ENCODE measurements around the gene KSR1.

The KSR1 gene

DNA sequence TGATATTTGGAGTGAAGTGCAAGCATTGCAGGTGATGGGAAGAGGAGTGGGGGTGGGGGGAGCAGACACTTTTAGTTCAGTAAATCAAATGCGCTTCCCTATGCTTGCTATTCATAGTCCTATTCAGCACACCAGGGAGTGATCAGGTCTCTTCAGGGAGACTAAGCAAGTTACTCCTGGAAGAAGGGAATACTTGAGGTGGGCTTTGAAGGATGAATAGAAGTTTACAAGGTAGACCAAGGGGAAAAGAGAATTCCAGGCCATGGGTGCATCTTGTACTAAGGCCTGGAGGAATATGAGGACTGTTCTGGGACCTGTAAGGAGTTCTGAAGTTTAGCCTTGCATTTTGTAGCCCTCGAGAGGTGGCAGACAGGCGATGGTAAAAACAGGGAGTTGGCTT, 134.6 kb downstream of the KSR1 start:
- no peak for DNase-seq (ENCODE audit: low read depth)

DNA sequence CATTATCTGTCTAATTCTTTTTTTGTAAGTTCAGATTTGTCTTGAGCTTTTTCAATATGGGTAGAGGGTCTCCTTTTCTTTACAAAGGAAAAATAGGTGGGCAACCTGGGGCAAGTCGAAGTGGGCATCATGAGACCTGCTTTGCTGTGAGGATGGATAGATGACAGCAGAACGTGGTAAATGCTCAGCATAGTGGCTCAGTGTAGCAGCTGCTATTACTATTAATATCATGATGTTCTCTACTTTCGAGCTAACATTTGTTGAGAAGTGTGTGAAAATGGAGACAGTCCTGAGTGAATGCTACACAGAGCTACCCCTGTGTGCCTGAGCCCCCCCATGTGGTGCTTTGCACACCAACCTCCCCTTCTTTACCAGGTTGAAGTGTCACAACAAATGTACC, 135.7 kb downstream of the KSR1 start:
- no peak for DNase-seq (ENCODE audit: low read depth)

DNA sequence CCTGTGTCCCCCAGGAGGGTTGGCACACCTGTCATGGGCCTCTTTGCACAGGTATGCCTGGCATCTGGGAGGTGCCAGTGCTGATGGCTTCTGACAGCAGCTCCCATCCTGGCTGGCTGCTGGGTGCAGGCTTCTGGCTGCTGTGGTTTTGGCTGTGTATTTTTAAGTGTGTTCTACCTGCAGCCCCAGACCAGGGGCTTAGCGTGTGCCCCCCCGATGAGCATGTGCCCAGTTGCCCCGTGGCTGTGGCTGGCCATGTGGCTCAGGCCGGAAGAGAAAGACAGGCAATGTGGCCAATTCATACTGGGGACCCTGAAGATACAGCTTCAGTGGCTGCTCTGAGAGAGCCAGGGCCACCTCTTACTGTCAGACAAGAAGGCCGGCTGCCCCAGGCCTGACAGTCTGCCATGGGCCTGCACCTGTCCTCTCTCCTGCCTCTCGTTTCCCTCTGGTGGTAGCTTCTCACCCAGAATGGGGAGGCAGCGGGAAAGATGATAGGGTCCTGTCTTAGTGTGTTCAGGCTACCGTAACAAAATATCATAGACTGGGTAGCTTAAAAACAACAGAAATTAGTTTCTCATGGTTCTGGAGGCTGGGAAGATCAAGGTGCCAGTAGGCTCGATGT, 137.1 kb downstream of the KSR1 start:
- no peak for DNase-seq (ENCODE audit: low read depth)

DNA sequence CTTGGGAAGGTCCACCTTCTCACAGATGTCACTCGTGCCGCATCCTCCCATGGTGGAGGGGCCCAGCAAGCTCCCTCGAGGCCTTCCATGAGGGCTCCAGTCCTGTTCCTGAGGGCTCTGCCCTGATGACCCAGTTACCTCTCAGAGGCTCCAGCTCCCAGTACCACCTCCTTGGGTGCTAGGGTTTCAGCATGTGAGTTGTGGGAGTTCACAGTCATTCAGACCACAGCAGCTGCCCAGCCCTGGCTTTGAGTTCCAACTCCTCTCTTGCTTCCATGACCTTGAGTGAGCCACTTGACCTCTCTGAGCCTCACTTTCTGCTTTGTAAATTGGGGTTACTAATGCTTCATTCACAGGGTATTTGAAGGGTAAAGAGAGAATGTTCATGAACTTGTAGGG, 137.6 kb downstream of the KSR1 start:
- DNase-seq (ENCODE audit: low read depth), result no peak

DNA sequence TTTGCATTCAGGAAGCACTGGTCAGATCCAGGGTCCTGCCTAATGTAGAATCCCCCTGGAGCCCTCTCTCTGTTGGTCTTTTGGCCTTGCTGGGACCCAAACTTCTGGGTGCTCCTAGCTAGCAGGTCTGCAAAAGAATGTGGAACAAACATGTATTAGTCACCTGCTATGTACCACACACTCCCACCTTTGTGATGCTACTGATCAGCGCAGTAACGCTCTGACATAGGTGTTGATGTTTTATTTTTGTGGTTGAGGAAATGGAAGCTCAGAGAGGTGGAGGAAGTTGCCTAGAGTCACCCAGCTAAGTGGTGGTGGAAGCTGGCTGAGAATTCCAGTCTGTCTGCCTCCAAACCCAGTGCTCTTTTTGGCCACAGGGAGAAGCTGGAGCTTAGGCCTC, 139.0 kb downstream of the KSR1 start:
- DNase-seq (ENCODE audit: low read depth), result no peak

DNA sequence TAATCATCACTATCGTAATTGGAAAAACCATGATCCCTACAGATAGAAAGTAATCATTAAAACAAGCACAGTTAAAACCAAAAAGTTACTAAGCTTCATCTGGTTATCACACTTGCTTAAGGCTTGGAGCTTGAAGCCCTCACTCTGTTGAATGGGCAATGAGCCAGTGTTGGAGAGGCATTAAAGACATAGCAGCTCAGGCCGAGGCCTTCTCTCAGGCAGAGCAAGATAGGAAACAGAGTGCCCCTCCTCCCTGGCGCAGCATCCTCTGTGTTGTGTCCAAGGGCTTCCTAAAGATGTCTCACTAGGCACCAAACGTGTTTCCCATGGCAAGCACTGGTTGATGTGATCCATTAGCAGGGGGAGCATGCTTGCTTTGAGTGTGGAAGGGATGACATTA, 139.8 kb downstream of the KSR1 start:
- DNase-seq (ENCODE audit: low read depth), result no peak

DNA sequence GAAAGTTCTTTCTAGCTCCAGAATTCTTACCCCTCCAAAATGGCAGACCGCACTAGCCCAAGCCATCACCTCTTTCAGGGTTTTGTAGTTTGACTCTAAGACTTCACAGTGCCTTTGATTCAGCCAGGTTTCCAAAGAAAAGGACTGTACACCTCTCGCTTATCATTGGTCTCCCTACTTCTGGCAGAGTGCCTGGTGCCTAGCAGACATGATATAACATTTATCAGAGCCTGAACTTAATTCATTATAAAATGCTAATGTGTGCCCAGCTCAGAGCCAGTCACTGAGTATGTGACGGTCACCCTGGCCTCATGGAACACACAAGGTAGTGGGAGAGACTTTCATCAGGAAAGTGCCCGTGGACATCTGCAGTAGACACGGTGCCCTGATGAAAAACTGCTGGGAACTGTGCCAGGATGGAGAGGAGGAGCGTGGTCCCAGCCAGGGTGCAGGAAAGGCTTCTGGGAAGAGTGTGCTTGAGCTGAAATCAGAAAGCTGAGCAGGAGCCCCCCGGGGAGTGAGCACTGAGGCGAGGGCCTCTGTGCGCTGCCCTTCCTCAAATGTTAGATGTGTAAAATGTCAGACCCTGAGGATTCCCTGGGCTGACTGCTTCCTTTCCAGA, 140.4 kb downstream of the KSR1 start:
- no peak for DNase-seq (ENCODE audit: low read depth)

DNA sequence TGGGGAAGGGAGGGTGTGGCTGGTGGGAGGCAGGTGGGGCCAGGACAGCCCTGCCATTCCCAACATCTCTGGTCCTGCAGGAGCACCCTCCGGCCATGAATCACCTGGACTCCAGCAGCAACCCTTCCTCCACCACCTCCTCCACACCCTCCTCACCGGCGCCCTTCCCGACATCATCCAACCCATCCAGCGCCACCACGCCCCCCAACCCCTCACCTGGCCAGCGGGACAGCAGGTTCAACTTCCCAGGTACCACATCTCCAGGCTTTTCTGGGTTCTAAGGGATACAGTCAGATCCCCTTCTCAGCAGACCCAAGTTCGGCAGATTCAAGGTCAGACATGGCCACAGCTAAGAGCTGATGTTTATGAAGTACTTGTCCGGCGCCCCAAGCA, 140.9 kb downstream of the KSR1 start:
- no peak for DNase-seq (ENCODE audit: low read depth)

DNA sequence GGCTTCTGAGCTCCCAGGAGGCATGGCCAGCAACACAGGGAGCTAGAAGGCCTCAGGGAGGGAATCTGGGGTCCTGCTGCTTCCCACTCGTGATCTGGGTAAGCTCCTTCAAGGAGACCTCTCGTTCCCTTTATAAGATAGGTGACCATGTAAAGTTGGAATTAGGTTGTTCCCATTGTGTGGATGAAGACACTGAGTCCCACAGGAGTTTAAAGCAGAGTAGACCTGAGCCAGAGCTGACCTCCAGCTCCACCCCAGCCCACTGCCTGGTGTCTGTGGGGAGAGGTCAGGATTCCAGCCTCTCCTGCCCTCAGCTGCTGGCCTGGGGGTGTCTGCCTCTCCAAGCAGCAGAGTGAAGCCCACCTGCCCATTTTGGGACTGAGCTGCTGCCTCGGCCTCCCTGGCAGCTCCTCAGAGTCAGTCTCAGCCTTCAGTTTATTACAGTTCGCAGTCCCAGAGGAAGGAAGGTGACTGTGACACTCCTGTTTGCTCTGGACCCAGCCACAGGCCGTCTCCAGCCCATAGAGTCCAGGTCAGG, 141.6 kb downstream of the KSR1 start:
- no peak for DNase-seq (ENCODE audit: low read depth)

DNA sequence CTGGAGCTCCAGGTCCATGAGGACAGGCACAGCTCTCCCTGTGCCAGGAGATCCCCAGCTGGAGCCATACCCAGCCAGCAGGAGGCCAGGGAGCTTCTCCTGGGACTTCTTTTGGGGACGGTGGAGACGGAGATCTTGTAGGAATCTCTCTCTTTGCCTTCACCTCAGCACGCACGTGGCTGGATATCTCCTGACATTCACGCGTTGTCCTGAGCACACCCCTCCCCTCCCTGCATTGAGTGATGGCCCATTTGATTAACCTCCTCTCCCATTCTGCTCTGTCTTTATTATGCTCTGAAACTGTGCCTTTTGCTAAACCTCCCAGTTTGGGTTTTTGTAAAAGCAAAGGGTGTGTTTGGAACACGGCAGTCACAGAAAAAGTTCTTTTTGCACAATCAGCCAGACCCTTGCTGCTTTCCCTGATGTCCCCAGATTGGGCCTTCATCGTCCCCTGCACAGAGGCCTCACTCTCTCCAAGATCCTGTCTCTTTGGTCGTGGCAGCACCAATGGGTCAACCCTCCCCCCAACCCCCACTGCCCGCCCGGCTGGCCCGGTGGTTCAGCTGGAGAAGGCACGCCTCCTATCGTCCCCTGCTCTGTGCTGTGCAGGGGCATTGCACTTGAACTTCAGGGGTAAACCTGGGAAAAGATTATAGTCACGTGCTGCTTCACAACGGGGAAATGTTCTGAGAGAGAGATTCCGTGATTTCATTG, 142.2 kb downstream of the KSR1 start:
- no peak for DNase-seq (ENCODE audit: low read depth)

DNA sequence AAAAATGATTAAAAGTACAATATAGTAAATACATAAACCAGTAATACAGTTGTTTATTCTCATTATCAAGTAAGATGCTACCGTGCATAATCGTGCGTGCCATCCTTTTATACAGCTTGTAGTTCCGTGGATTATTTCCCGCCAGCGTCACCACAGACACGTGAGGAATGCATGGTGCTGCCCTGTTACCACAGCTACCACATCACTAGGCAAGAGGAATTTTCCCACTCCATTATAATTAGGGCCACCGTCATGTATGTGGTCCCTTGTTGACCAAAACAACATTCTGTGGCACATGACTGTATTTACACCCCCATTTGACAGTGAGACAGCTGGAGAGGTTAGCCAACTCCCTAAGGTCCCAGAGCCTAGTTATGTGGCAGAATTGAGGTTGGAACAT, 144.2 kb downstream of the KSR1 start:
- no peak for DNase-seq (ENCODE audit: low read depth)

DNA sequence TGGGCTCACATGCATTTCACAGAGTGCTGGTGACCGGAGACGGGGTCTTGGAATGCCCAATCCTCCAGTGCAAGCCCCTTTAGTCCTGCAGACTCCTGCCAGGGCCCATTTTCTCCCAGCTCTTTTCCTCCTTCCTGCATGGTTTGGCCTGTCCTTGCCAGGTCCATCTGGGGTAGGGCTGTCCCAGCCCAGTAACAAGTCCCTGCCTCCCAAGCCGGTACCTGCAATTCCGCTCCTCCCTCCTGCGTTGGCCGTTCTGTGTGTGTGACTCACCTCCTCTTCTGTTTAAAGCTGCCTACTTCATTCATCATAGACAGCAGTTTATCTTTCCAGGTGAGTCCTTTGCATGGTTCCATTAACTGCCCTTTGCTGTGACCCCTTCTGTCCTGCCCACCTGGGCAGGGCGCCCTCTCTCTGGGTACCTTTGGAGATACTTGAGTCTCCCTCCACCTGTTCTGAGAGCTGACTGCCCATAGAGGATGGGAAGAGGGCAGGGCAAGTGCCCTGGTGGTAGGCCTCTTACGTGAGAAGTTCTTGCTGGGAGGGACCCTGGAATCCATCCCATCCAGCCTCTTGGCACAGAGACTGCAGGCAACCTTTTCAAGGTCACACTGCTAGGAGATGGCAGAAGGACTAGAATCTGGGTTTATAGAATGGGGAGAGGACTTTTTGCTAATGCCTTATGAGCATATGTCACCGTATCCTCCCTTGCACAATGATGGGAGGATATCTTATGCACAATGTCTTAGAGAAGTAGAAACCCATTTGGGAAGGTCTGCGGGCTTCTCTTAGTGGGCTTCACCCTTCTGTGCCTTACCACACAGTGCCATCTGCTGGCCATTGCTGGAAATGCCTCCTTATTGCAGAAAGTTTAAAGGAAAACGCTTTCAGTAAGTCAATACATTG, 145.1 kb downstream of the KSR1 start:
- DNase-seq (ENCODE audit: low read depth), result peak; percentile 68

DNA sequence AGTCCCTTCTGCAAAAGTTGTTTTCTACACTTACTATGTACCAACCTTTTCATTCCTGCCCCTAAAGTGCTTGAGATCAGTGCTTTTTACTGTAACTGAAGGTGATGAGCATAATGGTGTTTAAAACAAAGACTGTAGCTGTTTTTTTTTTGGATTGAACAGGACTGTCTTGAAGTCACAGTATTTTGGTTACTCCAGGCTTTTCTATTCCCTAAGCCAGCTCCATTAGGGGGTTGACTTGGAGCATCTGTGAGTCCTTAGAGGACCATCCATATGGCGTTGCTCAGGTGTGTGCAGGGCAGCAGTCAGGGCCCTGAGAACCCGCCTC, 145.7 kb downstream of the KSR1 start:
- DNase-seq (ENCODE audit: low read depth), result no peak

DNA sequence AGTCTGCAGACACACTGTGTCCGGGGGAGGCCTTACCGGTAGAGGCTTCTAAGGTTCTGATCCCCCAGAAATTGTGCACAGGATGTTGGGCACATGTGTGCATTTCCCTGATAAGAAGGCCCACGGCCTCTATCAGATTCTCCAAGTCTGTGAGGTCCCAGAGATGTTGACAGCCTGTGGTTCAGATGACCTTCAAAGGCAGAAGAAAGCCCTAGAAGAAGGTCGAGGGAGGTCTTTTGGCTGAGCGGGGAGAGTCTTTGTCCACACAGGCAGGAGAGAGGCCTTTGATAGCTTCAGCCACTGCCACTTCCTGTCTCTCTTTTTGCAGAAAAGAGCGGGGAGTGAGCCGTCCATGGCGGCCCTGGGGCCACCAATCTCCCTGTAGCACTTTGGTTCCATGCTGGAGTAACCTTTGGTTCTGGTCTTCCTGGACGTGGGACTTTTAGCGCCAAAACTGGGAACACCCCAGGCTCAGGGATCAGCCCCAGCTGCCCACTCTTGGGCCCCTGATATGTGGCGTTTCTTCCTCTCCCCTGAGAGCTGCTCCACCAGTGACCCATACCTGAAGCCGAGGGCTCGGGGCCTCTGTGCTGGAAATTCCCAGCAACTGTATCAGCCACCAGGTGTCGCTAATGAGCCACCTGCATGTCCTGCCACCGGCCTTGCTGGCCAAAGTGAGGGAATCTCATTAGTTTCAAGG, 146.6 kb downstream of the KSR1 start:
- peak; percentile 66 for DNase-seq (ENCODE audit: low read depth)

DNA sequence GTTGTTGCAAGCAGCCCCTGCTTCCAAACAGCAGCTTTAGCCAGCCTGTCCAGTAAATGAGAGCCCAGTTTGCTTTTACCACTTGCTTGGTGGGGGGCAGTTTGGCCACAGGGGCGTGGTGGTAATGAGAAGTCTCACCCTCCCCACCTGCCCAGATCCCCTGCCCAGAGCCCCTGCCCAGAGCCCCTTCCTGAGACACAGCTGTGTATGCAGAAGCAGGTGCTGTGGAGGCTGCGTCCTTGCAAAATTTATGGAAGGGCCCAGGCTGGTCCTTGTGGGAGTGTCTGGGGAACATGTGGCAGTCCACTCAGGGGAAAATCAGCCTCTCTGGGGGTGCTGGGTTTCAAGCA, 147.1 kb downstream of the KSR1 start:
- DNase-seq (ENCODE audit: low read depth), result no peak

DNA sequence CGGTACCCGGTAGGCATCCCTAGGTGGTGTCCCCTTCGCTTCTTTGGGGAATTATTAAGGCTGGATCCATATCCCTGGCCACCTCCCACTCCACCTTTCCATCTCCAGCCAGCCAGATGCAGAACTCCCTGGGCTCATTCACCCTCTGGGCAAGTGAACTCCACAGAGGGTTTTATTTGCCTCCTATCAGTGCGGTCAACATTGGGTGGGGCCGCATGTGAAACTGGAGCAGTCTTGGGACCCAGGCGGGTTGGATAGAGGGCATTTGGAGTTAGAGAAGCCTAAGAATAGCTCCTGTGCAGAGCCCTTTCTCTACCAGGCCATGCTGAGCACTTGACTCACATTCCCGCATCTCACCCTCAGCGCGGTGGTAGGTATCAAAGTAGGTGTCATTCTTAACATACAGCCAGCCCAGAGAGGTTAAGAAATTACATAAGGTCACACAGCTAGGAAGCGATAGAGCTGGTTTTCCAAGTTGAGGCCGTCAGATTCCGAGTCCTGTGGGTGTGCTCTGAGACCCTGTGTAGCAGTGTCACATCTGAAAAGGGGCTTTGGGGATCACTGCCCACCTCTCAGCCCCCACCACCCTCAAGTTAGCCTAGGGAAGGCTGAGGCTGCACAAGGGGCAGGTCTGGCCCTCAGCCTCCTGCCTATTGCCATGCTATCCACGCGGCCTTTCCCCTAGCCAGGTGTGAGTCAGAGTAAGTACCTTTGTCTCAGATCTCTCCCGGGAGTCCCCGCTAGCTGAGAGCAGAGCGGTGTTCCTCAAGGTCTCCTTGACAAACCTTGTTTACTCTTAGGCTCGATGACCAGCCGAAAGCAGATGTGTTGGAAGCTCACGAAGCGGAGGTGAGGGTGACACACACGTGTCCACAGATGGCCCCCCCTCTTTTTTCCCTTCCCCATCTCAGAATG, 147.9 kb downstream of the KSR1 start:
- no peak for DNase-seq (ENCODE audit: low read depth)

DNA sequence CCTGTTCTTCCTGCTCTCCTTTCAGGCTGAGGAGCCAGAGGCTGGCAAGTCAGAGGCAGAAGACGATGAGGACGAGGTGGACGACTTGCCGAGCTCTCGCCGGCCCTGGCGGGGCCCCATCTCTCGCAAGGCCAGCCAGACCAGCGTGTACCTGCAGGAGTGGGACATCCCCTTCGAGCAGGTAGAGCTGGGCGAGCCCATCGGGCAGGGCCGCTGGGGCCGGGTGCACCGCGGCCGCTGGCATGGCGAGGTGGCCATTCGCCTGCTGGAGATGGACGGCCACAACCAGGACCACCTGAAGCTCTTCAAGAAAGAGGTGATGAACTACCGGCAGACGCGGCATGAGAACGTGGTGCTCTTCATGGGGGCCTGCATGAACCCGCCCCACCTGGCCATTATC, 149.2 kb downstream of the KSR1 start:
- no peak for DNase-seq (ENCODE audit: low read depth)

DNA sequence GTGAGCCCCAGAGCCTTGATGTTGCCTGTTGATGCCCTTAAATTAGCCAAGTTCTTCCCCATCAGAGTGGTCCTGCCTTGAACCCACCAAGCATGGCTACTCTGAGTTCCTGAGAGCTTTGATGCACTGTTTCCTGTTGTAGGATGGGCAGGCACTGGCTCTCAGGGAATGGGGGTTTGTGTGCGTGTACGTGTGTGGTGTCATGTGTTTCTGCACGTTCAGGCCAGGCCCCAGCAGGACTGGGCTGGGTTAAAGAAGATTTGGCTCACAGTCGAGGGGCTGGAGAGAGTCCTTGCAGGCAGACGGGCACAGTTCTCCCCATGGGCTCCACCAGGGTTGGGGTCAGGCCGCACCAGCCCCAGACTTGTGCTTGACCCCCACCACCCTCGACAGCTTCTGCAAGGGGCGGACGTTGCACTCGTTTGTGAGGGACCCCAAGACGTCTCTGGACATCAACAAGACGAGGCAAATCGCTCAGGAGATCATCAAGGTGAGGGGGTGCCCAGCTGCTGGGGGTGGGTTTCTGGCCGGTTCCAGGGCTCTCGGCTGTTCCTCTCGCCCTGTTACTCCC, 151.4 kb downstream of the KSR1 start:
- DNase-seq (ENCODE audit: low read depth), result no peak

DNA sequence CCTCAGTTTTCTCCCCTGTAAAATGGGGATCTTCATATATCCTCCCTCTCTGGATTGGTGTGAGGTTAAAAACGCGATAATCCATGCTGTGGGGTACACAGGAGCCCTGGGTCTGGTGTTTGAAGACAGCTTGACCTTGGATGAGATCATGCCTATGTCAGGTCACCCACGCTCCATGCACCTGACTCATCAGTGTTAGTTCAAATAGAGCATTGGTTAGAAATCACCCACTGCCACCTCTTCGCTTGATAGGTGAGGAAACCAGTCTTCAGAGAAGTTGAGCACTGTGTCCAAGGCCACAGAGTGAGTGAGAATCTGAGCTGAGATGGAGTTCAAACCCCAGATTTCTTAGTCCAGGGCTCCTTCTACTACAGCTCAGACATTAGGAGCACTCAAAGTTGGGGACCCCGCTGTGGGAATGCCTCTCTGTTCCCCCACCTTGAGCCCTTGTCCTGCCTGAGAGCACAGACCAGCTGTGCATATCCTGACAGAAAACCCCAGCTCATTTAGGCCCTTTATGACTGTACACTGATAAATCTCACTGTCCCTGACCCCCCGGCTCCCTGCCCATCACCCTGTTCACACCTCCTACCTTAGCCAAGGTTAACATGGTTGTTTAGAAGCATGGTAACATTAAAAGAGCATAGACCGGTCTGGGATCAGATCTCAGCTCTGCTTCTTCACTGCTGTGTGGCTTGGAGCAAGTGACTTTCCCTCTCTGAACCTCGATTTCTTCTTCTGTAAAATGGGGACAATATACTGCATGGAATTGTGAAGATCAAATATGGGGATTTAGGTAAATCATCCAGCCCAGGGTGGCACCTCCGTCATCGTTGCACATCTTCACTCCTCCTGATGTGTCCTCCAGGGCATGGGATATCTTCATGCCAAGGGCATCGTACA, 152.3 kb downstream of the KSR1 start:
- no peak for DNase-seq (ENCODE audit: low read depth)
